NCI-H2196 (cell line): ENCODE results near the gene PDPK1.

ENCODE experiments used
- DNase-seq: peaks from one replicate; lab custom pipeline; 2025; ENCODE audit not compliant: unreplicated experiment; lab: John Stamatoyannopoulos, UW

PDPK1 gene

GRCh38 chr16:2537451-2538379 lies at the start of gene PDPK1:
TSS of gene PDPK1 (plus strand) at chr16:2538021. CDS start at chr16:2538113, 92 bp downstream.
- DNase-seq, result peak; percentile 96

- DNase-seq, result no peak
Observed at GRCh38 chr16:2489581-2489980, 48.2 kb upstream of the PDPK1 start.

- DNase-seq, result peak; percentile 68
Observed at GRCh38 chr16:2490190-2491105, 47.4 kb upstream of the PDPK1 start.

GRCh38 chr16:2492292-2492691 lies 45.5 kb upstream of the PDPK1 start:
- DNase-seq, result no peak

GRCh38 chr16:2493605-2494004 lies 44.2 kb upstream of the PDPK1 start:
- DNase-seq, result no peak

- no peak for DNase-seq
Observed at GRCh38 chr16:2494616-2495015, 43.2 kb upstream of the PDPK1 start.

GRCh38 chr16:2495041-2495440 lies 42.8 kb upstream of the PDPK1 start:
- no peak for DNase-seq

GRCh38 chr16:2496223-2497115 lies 41.4 kb upstream of the PDPK1 start:
- DNase-seq, result no peak

GRCh38 chr16:2497116-2497630 lies 40.6 kb upstream of the PDPK1 start:
- peak; percentile 39 for DNase-seq

GRCh38 chr16:2497695-2498484 lies 39.9 kb upstream of the PDPK1 start:
- DNase-seq, result peak; percentile 39

- DNase-seq, result peak; percentile 43
Observed at GRCh38 chr16:2498531-2499253, 39.1 kb upstream of the PDPK1 start.

- no peak for DNase-seq
Observed at GRCh38 chr16:2499454-2499853, 38.4 kb upstream of the PDPK1 start.

GRCh38 chr16:2499890-2500429 lies 37.9 kb upstream of the PDPK1 start:
- no peak for DNase-seq

GRCh38 chr16:2500430-2500917 lies 37.3 kb upstream of the PDPK1 start:
- DNase-seq, result no peak

GRCh38 chr16:2500918-2501750 lies 36.7 kb upstream of the PDPK1 start:
- peak; percentile 84 for DNase-seq

GRCh38 chr16:2501946-2502895 lies 35.6 kb upstream of the PDPK1 start:
- no peak for DNase-seq

- no peak for DNase-seq
Observed at GRCh38 chr16:2505695-2506094, 32.1 kb upstream of the PDPK1 start.
